Measurements from ENCODE around the gene ISOC2. TPM values are rescaled to one million over a fixed set of nuclear protein-coding genes. Genes with fewer than 3 reads are reported as not detected.

The ISOC2 gene
- total and polyA plus RNA-seq, 9 of the 15 experiments (the other 6 are each of a cell fraction or from before 2014, with no cell fraction given) = 1.2 to 229 (median 58.3) TPM

GRCh38 chr19:55447421-55448174 lies 13.8 kb downstream of the ISOC2 start (continued):
- no peak for TF ChIP-seq SP1 (CRISPR knock-in tag; IDR thresholded peaks at IDR 0.05)
- TF ChIP-seq ZNF518B (CRISPR knock-in tag; IDR thresholded peaks at IDR 0.05) = no peak
- no peak for TF ChIP-seq E4F1 (CRISPR knock-in tag; IDR thresholded peaks at IDR 0.05; ENCODE audit: borderline replicate concordance)
- no peak for TF ChIP-seq SAFB2 (IDR thresholded peaks at IDR 0.05; ENCODE audit: borderline replicate concordance, low read depth, low read length, severe bottlenecking)
- no peak for TF ChIP-seq SNRNP70 (optimal IDR thresholded peaks at IDR 0.05; ENCODE audit: low read depth, low read length)
- TF ChIP-seq PML (IDR thresholded peaks at IDR 0.05; ENCODE audit: low read length) = no peak
- no peak for TF ChIP-seq CREBBP (IDR thresholded peaks at IDR 0.05; ENCODE audit: low read depth, low read length)
- TF ChIP-seq NFE2 (IDR thresholded peaks at IDR 0.05; ENCODE audit: low read depth) = no peak
- TF ChIP-seq STAT5A (IDR thresholded peaks at IDR 0.05; ENCODE audit: borderline replicate concordance, low read length) = no peak
- TF ChIP-seq ZKSCAN8 (CRISPR knock-in tag; IDR thresholded peaks at IDR 0.05) = no peak
- TF ChIP-seq MXI1 (IDR thresholded peaks at IDR 0.05; ENCODE audit: low read depth, low read length) = no peak
- TF ChIP-seq JUN (IDR thresholded peaks at IDR 0.05; ENCODE audit: borderline replicate concordance, low read depth, low read length) = no peak
- TF ChIP-seq JUN (CRISPR knock-in tag; IDR thresholded peaks at IDR 0.05; ENCODE audit: borderline replicate concordance) = no peak
- peak; percentile 52 for TF ChIP-seq BHLHE40 (IDR thresholded peaks at IDR 0.05; ENCODE audit: low read length)
- TF ChIP-seq HDAC1 (IDR thresholded peaks at IDR 0.05) = peak in 1 of 2 experiments; percentile 41; a peak in 1 of 4 replicates
- TF ChIP-seq ZFPM2 (CRISPR knock-in tag; IDR thresholded peaks at IDR 0.05) = no peak
- no peak for TF ChIP-seq JUNB (CRISPR knock-in tag; conservative IDR thresholded peaks at IDR 0.05)
- no peak for TF ChIP-seq CREB5 (CRISPR knock-in tag; IDR thresholded peaks at IDR 0.05)
- no peak; a peak in 1 of 6 replicates for TF ChIP-seq CTCF (IDR thresholded peaks at IDR 0.05 in 2 of 3, conservative IDR thresholded peaks at IDR 0.05 in 1 of 3; ENCODE audit: insufficient read depth in 2 of 3, low read depth in 1 of 3, low read length in 3 of 3)
- no peak for TF ChIP-seq ZNF174 (CRISPR knock-in tag; IDR thresholded peaks at IDR 0.05)
